ENCODE results near the gene STEEP1. TPM values are rescaled to one million over a fixed set of nuclear protein-coding genes. Genes with fewer than 3 reads are reported as not detected.

Gene STEEP1
- total RNA-seq, 2 donors from 2014 or later = 18.7 to 19.8 TPM

DNA sequence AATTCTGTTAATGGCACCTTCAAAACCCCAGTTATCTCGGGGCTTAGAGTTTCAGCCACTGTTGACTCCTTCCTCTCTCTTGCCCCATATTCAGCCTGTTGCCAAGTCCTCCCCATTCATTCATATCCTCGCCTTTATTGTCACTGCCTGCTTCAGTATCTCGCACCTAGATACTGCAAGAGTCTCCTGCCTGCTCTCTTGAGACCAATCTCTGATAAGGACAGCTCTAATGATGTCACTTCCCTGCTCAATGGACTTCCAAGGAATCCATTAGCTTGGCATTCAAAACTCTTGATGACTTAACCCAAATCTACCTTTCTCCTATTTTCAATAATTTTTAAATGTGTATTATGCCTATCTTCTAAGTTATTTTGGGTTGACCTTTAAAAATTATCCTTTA is 8.0 kb upstream of the STEEP1 start:
- Mint-ChIP-seq H3K36me3 (ENCODE audit: low read depth) (peaks cover 10% of the 10 kb centered on the region), H3K4me1 (peaks cover 3% of the 10 kb centered on the region), H3K27ac (peak overlapping the region; percentile 60), H3K4me3 (peak overlapping the region; percentile 75), H3K9me3 (peaks cover 63% of the 10 kb centered on the region), H3K27me3 (ENCODE audit: insufficient read depth) (no peaks in the 10 kb centered on the region)
- no peak overlapping the region for H3K27ac ChIP-seq (ENCODE audit: low read depth, low read length)
- H3K9ac ChIP-seq (ENCODE audit: extremely low read depth, low read length, poor library complexity, severe bottlenecking) = peak overlapping the region; percentile 76
- no peaks in the 10 kb centered on the region for H3K4me1 ChIP-seq (ENCODE audit: control insufficient read depth, insufficient read depth, low read length)
- no peak for DNase-seq
- 70 to 71% methylated on average over 2 to 3 of the region's 3 CpGs for WGBS, 2 experiments (ENCODE audit: insufficient coverage in 1 of 2, insufficient read length in 1 of 2)
- H3K4me3 ChIP-seq (ENCODE audit: low read length) = peak overlapping the region; percentile 78
- TF ChIP-seq, protein P1, sequence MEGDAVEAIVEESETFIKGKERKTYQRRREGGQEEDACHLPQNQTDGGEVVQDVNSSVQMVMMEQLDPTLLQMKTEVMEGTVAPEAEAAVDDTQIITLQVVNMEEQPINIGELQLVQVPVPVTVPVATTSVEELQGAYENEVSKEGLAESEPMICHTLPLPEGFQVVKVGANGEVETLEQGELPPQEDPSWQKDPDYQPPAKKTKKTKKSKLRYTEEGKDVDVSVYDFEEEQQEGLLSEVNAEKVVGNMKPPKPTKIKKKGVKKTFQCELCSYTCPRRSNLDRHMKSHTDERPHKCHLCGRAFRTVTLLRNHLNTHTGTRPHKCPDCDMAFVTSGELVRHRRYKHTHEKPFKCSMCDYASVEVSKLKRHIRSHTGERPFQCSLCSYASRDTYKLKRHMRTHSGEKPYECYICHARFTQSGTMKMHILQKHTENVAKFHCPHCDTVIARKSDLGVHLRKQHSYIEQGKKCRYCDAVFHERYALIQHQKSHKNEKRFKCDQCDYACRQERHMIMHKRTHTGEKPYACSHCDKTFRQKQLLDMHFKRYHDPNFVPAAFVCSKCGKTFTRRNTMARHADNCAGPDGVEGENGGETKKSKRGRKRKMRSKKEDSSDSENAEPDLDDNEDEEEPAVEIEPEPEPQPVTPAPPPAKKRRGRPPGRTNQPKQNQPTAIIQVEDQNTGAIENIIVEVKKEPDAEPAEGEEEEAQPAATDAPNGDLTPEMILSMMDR (conservative IDR thresholded peaks at IDR 0.05) = no peak
- no peaks in the 10 kb centered on the region for H3K9me3 ChIP-seq (ENCODE audit: control insufficient read depth, low read length)
- no peaks in the 10 kb centered on the region for H3K27me3 ChIP-seq (ENCODE audit: control insufficient read depth, insufficient read depth, low read length, poor library complexity, severe bottlenecking)
- peaks cover 11% of the 10 kb centered on the region for H3K36me3 ChIP-seq (ENCODE audit: control insufficient read depth, insufficient read depth, low read length)

DNA sequence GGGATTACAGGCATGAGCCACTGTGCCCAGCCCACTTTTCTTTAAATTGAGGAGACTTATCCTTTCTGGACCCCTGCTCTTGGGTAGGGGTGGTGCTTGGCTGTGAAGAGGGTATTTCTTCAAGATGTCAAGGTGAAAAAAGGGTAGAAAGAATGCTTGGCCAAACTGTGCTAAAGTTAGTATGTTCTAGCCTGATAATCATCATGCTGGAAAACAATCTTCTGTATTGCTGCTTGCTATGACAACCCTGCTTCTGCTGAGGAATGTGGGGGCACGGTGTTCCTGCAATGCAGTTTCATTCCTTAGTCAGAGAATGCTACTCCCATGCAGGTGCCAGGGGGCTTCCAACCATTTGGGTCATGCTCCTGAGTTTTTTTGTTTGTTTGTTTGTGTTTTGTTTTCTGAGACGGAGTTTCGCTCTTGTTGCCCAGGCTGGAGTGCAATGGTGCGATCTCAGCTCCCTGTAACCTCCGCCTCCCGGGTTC is 5.2 kb upstream of the STEEP1 start:
- peaks cover 3% of the 10 kb centered on the region for H3K4me1 Mint-ChIP-seq
- Histone ChIP-seq H3K36me3 (ENCODE audit: control insufficient read depth, insufficient read depth, low read length) (no peaks in the 10 kb centered on the region), H3K4me3 (ENCODE audit: low read length) (no peak overlapping the region), H3K27me3 (ENCODE audit: control insufficient read depth, insufficient read depth, low read length, poor library complexity, severe bottlenecking) (no peaks in the 10 kb centered on the region), H3K9me3 (ENCODE audit: control insufficient read depth, low read length) (no peaks in the 10 kb centered on the region), H3K4me1 (ENCODE audit: control insufficient read depth, insufficient read depth, low read length) (no peaks in the 10 kb centered on the region), H3K9ac (ENCODE audit: extremely low read depth, low read length, poor library complexity, severe bottlenecking) (no peak overlapping the region), H3K27ac (ENCODE audit: low read depth, low read length) (no peak overlapping the region)
- H3K36me3 Mint-ChIP-seq (ENCODE audit: low read depth) = peaks cover 3% of the 10 kb centered on the region
- WGBS, 2 experiments (ENCODE audit: insufficient coverage in 1 of 2, insufficient read length in 1 of 2) = 87 to 88% methylated on average over 3 to 6 of the region's 6 CpGs
- peaks cover 74% of the 10 kb centered on the region for H3K9me3 Mint-ChIP-seq
- no peaks in the 10 kb centered on the region for H3K27me3 Mint-ChIP-seq (ENCODE audit: insufficient read depth)
- H3K27ac Mint-ChIP-seq = no peak overlapping the region
- no peak for DNase-seq
- TF ChIP-seq, protein P1 (conservative IDR thresholded peaks at IDR 0.05) = no peak
- H3K4me3 Mint-ChIP-seq = no peak overlapping the region

DNA sequence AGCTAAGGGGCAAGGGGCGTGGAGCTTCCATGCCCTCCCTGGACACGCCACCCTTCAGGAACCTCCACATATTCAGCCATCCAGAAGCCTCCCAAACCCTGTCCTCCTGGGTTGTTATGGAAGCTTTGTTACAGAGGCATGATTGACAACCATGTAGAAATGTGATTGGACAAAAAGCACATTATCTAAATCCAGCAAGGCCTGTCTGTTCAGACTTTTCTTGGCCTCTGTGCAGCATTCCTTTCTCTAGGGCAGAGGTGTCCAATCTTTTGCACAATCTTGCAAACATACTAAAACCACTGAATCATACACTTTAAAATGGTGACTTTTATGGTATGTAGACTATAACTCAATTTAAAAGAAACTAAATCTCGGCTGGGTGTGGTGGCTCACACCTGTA is 12.7 kb downstream of the STEEP1 start:
- Histone ChIP-seq H3K4me1 (ENCODE audit: control insufficient read depth, insufficient read depth, low read length) (no peaks in the 10 kb centered on the region), H3K27me3 (ENCODE audit: control insufficient read depth, insufficient read depth, low read length, poor library complexity, severe bottlenecking) (no peaks in the 10 kb centered on the region), H3K9ac (ENCODE audit: extremely low read depth, low read length, poor library complexity, severe bottlenecking) (no peak overlapping the region), H3K36me3 (ENCODE audit: control insufficient read depth, insufficient read depth, low read length) (no peaks in the 10 kb centered on the region), H3K9me3 (ENCODE audit: control insufficient read depth, low read length) (no peaks in the 10 kb centered on the region), H3K27ac (ENCODE audit: low read depth, low read length) (no peak overlapping the region), H3K4me3 (ENCODE audit: low read length) (no peak overlapping the region)
- no peak overlapping the region for H3K27ac Mint-ChIP-seq
- H3K36me3 Mint-ChIP-seq (ENCODE audit: low read depth) = peaks cover 19% of the 10 kb centered on the region
- H3K4me3 Mint-ChIP-seq = no peak overlapping the region
- H3K9me3 Mint-ChIP-seq = peaks cover 61% of the 10 kb centered on the region
- no peak for DNase-seq
- H3K4me1 Mint-ChIP-seq = no peaks in the 10 kb centered on the region
- 100% methylated on average over 2 of the region's 3 CpGs; no CpG with 5 or more reads in 1 of the 2 experiments for WGBS, 2 experiments (ENCODE audit: insufficient coverage in 1 of 2, insufficient read length in 1 of 2)
- no peaks in the 10 kb centered on the region for H3K27me3 Mint-ChIP-seq (ENCODE audit: insufficient read depth)
- TF ChIP-seq, protein P1 (conservative IDR thresholded peaks at IDR 0.05) = no peak

Measured in endodermal cell (in vitro differentiated cells).